NCI-H1930 (cell line): Measurements from ENCODE around the gene RASSF4.

ENCODE experiments used
- DNase-seq, 2 experiments: peaks; one replicate each; lab custom pipeline; 2025; lab: John Stamatoyannopoulos, UW

Gene RASSF4

GRCh38 chr10:44963772-44964633 is 4.4 kb downstream of the RASSF4 start:
- DNase-seq: no peak

- DNase-seq: no peak
Measured at GRCh38 chr10:44965104-44965503, 5.5 kb downstream of the RASSF4 start.

GRCh38 chr10:44965651-44966097 is 6.1 kb downstream of the RASSF4 start:
- DNase-seq: no peak

GRCh38 chr10:44966129-44966815 is 6.7 kb downstream of the RASSF4 start:
- DNase-seq: no peak

GRCh38 chr10:44966816-44967509 is 7.4 kb downstream of the RASSF4 start:
- DNase-seq: no peak

- no peak for DNase-seq
Measured at GRCh38 chr10:44967616-44968015, 8.0 kb downstream of the RASSF4 start.

- DNase-seq: no peak
Measured at GRCh38 chr10:44968091-44968490, 8.5 kb downstream of the RASSF4 start.

- DNase-seq: no peak
Measured at GRCh38 chr10:44968500-44969400, 9.1 kb downstream of the RASSF4 start.

GRCh38 chr10:44969854-44970253 is 10.3 kb downstream of the RASSF4 start:
- DNase-seq: no peak

GRCh38 chr10:44970812-44971395 is 11.3 kb downstream of the RASSF4 start:
- DNase-seq: no peak

GRCh38 chr10:44971434-44971833 is 11.8 kb downstream of the RASSF4 start:
- no peak for DNase-seq

GRCh38 chr10:44971935-44972757 is 12.5 kb downstream of the RASSF4 start:
- no peak for DNase-seq

GRCh38 chr10:44972874-44973306 is 13.3 kb downstream of the RASSF4 start:
- no peak for DNase-seq

GRCh38 chr10:44973323-44974081 is 13.9 kb downstream of the RASSF4 start:
- no peak for DNase-seq

GRCh38 chr10:44974082-44974627 is 14.6 kb downstream of the RASSF4 start:
- no peak for DNase-seq

GRCh38 chr10:44974628-44975430 is 15.2 kb downstream of the RASSF4 start:
- peak in 1 of 2 experiments; percentile 3 for DNase-seq

- DNase-seq: no peak
Measured at GRCh38 chr10:44975431-44976331, 16.1 kb downstream of the RASSF4 start.
